OCI-LY3 (cell line): ENCODE data around the gene HCN2.

Source experiments
- H2AFZ ChIP-seq: fragments of 200-600, 300-600 bp; shearing (Covaris generic); 2 replicates; pipeline ENCODE4 v1.6.0; 2014; ENCODE audit warnings: antibody characterized with exemption, low read depth, low read length
- H3K27ac ChIP-seq: fragments of 200-600, 300-600 bp; sonication (generic); 2 replicates; pipeline ENCODE4 v1.5.1; 2014; ENCODE audit warnings: mild to moderate bottlenecking, low read length, moderate library complexity, mixed read lengths
- H3K27me3 ChIP-seq: fragments of 200-600, 300-600 bp; sonication (generic); 2 replicates; pipeline ENCODE4 v1.6.1; 2014; ENCODE audit warnings: low read depth, low read length, mixed read lengths
- H3K36me3 ChIP-seq: fragments of 200-600, 300-600 bp; sonication (generic); replicated peaks from 2 replicates; pipeline ENCODE3; 2014; ENCODE audit warnings: low read depth, low read length, mixed read lengths
- H3K4me1 ChIP-seq: fragments of 300-600, 200-600 bp; sonication (generic); 2 replicates; pipeline ENCODE4 v1.6.1; 2014; ENCODE audit warnings: low read length, mixed read lengths
- H3K4me2 ChIP-seq: fragments of 200-600, 300-600 bp; sonication (generic); 2 replicates; pipeline ENCODE4 v1.6.1; 2014; ENCODE audit warnings: low read length, mixed read lengths
- H3K4me3 ChIP-seq: fragments of 300-600, 200-600 bp; sonication (generic); 2 replicates; pipeline ENCODE4 v1.5.1; 2014; ENCODE audit warnings: antibody characterized with exemption, mild to moderate bottlenecking, low read length, moderate library complexity
- H3K79me2 ChIP-seq: fragments of 300-600, 200-600 bp; shearing (Covaris generic); 2 replicates; pipeline ENCODE4 v1.6.1; 2014; ENCODE audit warnings: mild to moderate bottlenecking, low read length, mixed read lengths
- H3K9ac ChIP-seq: fragments of 300-600, 200-600 bp; shearing (Covaris generic); 2 replicates; pipeline ENCODE4 v1.6.0; 2014; ENCODE audit warnings: mild to moderate bottlenecking, low read length, moderate library complexity
- H3K9me3 ChIP-seq: fragments of 200-600, 300-600 bp; shearing (Covaris generic); 2 replicates; pipeline ENCODE4 v1.6.1; 2014; ENCODE audit warnings: low read length, mixed read lengths; ENCODE audit not compliant: insufficient read depth
- H4K20me1 ChIP-seq: fragments of 200-600, 300-600 bp; sonication (generic); 2 replicates; pipeline ENCODE4 v1.6.1; 2016; ENCODE audit warnings: low read length, mixed read lengths; ENCODE audit not compliant: insufficient read depth
- CTCF ChIP-seq: fragments of 200-600, 300-600 bp; sonication (generic); IDR thresholded peaks from 2 replicates; pipeline ENCODE4 v1.5.1; 2014; ENCODE audit warnings: antibody characterized with exemption, low read length, low read depth
- EZH2phosphoT487 ChIP-seq: fragments of 200-600 bp; shearing (Covaris generic); IDR thresholded peaks from 2 replicates; pipeline ENCODE4 v1.6.1; 2018; ENCODE audit warnings: antibody characterized with exemption, mixed run types, low read depth

Gene HCN2

GRCh38 chr19:588741-589692 lies 664 bp upstream of the HCN2 start:
- Histone ChIP-seq H3K9me3 (no peaks in the 10 kb centered on the region), H3K36me3 (no peaks in the 10 kb centered on the region), H3K4me1 (no peaks in the 10 kb centered on the region), H4K20me1 (peaks cover 9% of the 10 kb centered on the region), H3K79me2 (no peaks in the 10 kb centered on the region), H2AFZ (no peak overlapping the region), H3K27ac (no peak overlapping the region), H3K4me2 (no peak overlapping the region), H3K4me3 (no peak overlapping the region), H3K27me3 (no peaks in the 10 kb centered on the region), H3K9ac (no peak overlapping the region)
- TF ChIP-seq EZH2phosphoT487 (no peak), CTCF (no peak)

GRCh38 chr19:590396-590745 lies 690 bp downstream of the HCN2 start:
- Histone ChIP-seq H3K27ac (no peak overlapping the region), H3K4me3 (no peak overlapping the region), H3K27me3 (no peaks in the 10 kb centered on the region), H3K36me3 (no peaks in the 10 kb centered on the region), H3K9ac (no peak overlapping the region), H3K4me1 (no peaks in the 10 kb centered on the region), H2AFZ (no peak overlapping the region), H3K79me2 (no peaks in the 10 kb centered on the region), H3K4me2 (no peak overlapping the region), H3K9me3 (no peaks in the 10 kb centered on the region), H4K20me1 (peaks cover 6% of the 10 kb centered on the region; the same call in 1 of the 2 replicates)
- TF ChIP-seq EZH2phosphoT487 (no peak), CTCF (no peak)

GRCh38 chr19:590750-591098 lies 1.0 kb downstream of the HCN2 start:
- H3K4me1 ChIP-seq: no peaks in the 10 kb centered on the region

More at GRCh38 chr19:590750-591098, 1.0 kb downstream of the HCN2 start:
- no peaks in the 10 kb centered on the region for H3K36me3 ChIP-seq
- no peak overlapping the region for H3K9ac ChIP-seq
- H3K9me3 ChIP-seq: no peaks in the 10 kb centered on the region
- TF ChIP-seq CTCF (no peak), EZH2phosphoT487 (no peak)
- H3K79me2 ChIP-seq: no peaks in the 10 kb centered on the region
- H3K27me3 ChIP-seq: no peaks in the 10 kb centered on the region
- H3K4me2 ChIP-seq: no peak overlapping the region
- H2AFZ ChIP-seq: no peak overlapping the region
- H4K20me1 ChIP-seq: peaks cover 6% of the 10 kb centered on the region; the same call in 1 of the 2 replicates
- H3K4me3 ChIP-seq: no peak overlapping the region
- no peak overlapping the region for H3K27ac ChIP-seq
